Ramos (cell line): ENCODE results near the gene TBCD.
"Not testable (repeated sequence)": the region's sequence is repeated elsewhere in the genome, so short reads cannot be mapped to it uniquely, and the experiment has no call there.

ENCODE experiments used
- in situ Hi-C: fragments of 300-500 bp; cut with MboI; formaldehyde crosslinking; loops from one replicate; pipeline ENCODE4 v1.14.3; 2022; ENCODE audit warnings: low sequenced_read_pairs; ENCODE audit not compliant: unreplicated experiment

Gene TBCD

DNA sequence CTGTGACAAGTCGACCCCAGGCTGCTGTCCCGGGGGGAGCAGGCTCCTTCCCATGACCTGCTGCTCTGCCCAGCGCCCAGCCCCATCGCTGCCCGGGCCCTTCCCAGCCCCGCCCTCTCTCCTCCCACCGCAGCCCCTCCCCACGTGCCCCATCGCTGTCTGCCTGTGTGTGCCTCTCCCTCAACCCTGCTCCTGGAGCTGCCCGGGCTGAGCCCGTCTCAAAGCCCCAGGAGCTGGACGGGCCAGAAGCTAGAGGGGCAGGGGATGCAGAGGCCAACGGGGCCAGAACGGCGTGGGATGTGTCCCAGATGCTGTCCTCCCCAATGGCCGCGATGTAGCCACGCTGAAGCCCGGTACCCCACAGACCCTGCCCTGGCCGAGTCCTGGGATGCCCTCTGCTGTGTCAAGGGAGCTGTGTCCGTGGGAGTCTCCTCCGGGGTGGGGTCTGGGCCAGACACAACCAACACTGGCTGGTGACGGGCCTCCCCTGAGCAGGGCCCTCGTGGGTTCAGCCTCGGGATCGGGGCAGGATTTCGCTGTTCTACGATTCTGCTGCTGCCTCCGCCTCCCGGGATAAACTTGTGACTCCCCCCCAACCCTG lies 206.2 kb downstream of the TBCD start:
- in situ Hi-C loops, result no loop called here

DNA sequence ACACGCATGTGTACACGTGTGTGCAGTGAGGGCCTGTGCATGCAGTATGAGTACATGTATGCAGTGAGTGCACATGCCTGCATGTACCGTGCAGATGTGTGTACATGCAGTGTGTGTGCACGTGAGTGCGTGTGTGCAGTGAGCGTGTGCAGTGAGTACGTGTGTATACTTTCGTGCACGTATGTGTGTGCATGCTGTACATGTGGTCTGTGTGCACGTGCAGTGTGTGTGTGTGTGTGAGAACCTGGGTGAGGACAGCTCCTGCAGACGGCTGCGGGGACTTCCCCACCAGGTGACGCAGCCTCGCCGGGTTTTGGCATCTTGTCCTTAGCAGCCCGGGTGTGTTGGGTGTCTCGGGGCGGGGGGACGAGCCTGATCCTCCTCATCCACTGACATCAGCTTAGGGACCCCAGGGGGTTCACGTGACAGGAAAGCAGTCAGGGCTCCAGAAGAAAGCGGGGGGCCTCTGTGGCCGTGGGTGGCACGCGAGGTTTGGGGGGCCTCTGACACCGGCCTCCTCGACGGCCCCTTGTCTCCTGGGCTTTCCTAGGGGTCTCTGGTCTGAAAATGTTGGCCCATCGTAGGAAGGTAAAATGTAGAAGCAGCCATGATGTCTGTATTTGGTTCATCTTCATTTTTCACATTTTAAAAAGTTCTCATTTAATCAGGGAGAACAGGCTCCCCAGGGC lies 207.5 kb downstream of the TBCD start:
- in situ Hi-C loops, result no loop called here

DNA sequence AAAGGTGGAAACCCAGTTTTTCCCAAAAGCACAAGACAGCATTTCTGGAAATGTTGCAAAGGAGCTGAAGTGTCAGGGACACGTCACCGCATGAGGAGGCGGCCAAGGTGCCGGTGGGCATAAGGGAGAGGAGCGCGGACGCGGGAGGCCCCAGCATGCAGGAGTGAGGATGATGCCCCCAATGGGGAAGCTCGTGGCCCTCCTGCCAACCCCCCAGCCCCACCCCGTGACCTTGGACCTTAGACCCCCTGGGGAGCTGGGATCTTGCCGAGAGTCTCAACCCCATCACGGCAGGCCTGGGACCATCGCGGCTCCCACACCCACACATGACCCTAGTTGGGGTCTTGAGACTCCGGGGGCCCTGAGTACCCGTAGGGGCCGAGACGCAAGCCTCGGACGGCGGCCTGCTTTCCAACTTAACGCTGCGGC lies 208.1 kb downstream of the TBCD start:
- in situ Hi-C loops, result no loop called here

DNA sequence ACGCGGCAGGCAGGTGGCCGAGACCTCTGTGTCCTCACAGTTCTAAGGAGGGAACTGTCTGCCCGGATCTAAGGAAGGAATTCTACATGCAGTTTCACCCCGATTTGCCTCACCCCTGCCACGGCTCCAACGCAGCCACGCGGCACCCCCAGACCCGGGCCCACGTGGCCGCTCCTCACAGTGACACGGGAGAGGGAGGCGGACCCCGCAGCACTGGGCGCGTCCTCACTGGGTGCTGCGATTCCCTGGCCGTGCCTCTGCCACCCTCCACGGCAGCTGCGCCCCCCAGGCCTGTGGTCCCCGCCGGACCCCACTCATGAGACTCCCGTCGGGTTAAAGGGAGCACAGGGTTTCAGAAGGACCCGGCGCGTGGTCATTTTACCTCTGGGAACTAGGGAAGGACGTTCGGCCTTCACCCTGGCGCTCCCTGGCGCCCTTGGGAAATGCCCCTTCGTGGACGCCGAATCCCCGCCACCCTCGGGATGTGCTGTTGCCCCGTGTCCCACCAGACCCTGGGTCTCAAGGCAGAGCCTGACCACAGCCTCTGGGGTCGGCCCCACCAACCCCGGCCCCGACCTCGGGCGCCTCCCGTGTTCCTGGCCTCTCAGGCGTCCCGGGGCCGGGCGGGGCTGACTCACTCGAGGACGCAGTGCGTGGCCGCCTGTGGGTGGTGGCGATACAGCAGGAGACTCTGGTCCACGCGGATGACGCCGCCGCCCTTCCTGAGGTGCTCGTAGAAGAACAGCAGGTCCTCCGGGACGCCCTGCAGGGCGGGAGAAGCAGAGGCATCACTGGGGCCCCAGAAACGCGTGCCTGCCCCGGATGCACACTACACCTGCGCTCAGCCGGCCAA lies 208.8 kb downstream of the TBCD start:
- in situ Hi-C loops, result no loop called here

DNA sequence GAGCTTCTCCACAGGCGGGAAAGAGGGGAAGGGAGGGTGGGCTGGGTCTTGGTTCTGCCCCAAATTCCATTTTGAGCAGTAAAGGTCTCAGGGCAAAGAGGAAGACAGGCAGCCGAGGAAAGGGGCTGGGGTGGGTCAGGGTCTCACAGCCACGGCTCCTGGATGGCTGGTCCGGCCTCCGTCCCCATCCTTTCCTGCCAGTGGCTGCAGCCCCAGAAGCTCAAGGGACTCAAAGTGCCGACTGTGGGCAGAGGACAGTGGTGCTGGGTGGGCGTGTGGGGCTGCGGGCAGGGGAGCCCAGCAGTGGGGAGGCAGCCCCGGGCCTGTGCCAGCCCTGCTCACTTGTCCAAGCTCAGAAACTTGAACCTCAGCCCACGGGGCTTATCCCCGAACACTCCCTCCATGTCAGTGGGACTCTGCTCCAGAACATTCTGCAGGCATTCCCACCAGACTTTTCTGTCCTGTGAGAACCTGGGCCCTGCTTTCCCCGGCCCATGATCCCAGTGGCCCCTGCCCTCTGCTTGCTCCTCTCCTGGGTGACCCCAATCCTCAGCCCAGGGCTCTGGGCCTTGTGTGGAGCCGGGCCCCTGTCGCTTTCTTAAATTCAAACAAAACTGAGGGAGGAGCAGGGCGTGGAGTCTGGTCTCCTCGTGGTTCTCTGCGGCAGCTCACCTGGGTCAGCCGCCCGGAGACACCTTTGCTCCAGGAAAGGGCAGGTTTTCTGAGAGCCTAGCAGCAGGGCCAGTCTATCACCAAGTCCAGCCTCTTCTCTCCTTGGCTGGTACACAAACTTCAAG lies 209.7 kb downstream of the TBCD start:
- in situ Hi-C loops, result no loop called here

DNA sequence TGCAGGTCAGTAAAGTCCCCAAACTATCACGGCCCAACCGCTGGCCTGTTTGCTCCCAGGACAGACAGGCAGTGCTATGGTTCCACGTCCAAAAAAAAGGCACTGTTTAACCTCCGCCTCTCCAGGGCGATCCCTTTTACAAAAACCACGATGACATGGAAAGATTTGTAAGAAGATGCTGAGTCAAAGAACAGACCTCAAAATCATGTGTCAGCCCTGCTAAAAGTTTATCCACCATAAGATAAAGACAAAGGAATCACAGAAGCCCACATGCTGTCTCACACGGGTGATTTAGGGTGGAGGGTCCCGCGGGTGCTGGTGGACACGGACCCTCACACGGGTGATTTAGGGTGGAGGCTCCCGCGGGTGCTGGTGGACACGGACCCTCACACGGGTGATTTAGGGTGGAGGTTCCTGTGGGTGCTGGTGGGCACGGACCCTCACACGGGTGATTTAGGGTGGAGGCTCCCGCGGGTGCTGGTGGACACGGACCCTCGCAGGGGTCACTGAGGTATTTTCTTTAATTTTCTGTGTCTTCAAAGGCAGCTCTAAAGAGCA lies 210.4 kb downstream of the TBCD start:
- in situ Hi-C loops, result no loop called here

DNA sequence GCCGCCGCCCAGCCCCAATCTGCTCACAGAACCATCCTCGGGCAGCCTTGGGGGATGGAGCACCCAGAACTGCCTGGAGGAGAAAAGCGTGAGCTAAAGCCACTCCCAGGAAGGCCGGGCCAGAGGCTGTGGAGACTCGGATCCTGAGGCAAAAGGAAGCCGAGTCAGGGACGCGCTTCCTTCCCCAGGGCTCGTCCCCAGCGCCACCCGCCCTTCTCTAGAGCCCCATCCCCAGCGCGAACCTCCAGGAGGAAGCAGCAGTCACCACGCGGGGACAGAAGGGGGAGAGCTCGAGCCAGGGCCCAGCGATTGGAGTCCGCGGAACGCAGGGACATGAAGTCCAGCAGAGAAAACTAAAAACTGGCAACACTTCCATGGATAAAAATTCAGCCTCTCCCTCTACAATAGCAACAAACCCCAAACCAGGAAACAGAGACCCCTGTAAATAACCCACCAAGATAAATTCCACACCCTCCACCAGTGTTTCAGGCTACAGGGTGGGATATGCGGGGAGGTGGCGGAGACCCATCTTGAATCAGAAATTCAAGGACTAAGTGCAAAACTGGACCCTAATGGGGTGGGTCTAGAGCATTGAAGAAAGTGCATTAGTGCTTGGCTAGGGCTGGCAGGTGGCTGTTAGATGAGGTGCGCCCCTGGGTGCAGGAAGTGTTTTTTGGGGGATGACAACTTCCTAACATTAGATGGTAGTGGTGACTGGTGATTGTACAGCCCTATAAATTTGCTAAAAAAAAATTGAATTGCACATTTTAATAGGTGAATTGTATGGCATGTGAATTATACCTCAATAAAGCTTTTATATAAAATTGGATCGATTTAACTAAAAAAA lies 211.5 kb downstream of the TBCD start:
- in situ Hi-C loops, result no loop called here

DNA sequence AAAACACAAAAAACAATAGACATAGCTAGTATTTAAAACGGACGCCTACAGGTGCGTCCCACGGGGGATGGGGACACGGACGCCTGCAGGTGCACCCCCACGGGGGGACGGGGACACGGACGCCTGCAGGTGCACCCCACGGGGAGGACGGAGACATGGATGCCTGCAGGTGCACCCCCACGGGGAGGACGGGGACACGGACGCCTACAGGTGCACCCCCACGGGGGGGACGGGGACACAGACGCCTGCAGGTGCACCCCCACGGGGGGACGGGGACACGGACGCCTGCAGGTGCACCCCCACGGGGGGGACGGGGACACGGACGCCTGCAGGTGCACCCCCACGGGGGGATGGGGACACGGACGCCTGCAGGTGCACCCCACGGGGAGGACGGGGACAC lies 212.6 kb downstream of the TBCD start:
- in situ Hi-C loops, result not testable (repeated sequence)

DNA sequence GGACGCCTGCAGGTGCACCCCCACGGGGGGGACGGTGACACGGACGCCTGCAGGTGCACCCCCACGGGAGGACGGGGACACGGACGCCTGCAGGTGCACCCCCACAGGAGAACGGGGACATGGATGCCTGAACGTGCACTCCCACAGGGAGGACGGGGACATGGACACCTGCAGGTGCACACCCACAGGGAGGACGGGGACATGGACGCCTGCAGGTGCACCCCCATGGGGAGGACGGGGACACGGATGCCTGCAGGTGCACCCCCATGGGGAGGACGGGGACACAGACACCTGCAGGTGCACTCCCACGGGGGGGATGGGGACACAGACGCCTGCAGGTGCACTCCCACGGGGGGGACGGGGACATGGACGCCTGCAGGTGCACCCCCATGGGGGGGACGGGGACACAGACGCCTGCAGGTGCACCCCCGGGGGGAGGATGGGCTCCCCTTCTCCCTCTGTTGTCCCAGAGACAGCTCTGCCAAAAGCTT lies 213.0 kb downstream of the TBCD start:
- in situ Hi-C loops, result no loop called here

DNA sequence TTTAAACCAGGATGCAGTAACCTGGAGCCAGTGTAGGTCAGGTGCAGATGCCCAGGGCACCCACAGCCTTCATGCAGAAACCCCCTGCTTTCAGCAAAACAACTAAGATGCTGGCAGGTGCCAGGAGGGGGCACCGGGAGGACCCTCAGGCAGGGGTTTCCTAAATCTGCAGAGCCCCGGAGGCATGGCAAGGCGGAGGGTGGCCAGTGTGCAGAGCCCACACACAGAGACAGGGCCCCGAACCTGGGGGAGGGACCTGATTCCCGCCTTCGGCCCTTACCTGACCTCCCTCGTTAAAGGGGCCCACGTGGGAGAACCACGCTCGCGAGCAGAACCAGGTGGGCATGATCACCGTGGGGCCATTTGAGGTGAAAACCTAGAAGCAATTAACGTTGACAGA lies 213.5 kb downstream of the TBCD start:
- in situ Hi-C loops, result no loop called here

DNA sequence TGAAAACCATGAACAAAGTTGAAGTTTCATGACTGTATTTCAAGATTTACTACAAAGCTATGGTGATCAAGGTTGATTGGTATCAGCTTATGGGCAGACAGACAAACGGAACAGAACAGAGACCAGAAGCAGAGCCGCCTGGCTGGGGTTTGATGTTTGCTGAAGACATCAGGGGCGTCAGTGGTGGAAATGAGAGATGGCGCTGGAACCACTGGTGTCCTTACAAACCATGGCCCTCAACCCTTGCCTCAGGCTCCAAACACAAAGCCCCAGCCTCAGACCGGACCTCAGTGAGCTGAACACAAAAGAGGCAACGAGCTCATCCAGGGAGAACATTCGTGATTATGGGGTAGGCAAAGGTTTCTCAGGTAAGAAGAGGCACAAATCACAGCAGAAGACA lies 214.6 kb downstream of the TBCD start:
- in situ Hi-C loops, result no loop called here

DNA sequence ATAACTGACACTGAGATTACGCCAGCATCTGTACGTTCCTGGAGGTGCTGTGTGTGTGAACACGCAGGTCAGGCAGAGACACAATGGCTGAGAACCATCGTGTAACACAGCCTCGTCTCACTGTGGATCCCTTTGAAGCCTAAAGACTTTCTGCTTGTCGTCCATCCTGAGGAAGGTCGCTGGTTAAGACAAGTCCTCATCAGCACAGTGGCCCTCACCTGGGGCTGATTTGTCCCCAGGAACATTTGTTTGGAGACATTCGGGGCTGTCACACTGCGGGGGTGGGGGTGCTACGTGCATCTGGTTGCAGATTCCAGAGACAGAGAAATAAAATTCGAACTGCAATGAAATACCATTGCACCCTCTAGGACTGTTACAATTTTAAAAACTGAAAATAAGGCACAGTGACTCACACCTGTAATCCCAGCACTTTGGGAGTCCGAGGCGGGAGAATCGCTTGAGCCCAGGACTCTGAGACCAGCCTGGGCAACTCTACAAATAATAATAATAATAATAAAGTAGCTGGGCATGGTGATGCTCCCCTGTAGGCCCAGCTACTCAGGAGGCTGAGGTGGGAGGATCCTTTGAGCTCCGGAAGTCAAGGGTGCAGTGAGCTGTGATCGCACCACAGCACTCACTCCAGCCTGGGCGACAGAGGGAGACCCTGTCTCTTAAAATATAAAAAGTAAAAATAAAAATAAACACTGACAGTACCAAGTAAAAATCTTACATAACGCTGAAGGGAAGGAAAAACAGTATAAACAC lies 215.6 kb downstream of the TBCD start:
- in situ Hi-C loops, result no loop called here

DNA sequence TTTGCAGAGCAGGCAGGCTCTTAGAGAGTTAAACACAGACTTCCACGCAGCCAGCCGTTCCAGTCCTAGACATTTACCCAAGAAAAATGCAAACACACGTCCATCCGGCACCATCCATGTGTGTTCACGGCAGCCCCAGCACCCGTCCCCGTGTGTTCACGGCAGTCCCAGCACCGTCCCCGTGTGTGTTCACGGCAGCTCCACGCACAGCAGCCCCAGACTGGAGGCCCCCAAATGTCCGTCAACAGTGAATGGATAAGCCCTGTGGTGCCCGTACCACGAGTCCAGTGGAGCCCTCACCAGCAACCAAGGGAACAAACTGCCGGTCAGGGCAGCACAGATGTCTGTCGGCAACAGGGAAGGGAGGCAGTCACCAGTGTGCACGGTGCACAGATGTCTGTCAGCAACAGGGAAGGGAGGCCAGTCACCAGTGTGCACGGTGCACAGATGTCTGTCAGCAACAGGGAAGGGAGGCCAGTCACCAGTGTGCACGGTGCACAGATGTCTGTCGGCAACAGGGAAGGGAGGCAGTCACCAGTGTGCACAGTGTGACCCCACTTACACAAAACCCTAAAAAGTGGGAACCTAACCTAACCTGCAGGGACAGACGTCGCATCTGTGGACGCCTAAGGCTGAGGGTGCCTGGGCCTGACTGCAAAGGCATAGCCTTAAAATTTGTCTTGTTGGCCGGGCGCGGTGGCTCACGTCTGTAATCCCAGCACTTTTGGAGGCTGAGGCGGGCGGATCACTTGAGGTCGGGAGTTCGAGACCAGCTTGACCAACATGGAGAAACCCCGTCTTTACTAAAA lies 216.4 kb downstream of the TBCD start:
- in situ Hi-C loops, result not testable (repeated sequence)

DNA sequence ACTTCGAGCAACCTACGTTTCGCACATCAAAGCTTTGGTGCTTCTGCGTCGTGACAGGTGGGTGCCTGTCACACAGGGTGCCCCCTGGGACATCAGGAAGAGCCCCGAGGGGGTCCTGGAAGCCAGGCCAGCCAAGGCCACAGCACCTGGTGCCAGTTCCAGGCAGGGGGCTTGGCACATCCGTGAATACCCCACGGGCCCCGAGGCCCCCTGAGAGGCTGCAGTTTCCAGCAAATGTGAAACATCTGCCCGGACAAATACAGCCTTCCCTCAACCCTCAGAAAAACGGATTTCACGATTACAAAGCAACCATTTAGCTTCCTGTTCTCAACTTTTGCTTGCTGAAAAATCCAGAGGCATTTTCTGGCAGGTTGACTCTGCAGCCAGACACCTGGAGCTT lies 218.2 kb downstream of the TBCD start:
- in situ Hi-C loops, result no loop called here

DNA sequence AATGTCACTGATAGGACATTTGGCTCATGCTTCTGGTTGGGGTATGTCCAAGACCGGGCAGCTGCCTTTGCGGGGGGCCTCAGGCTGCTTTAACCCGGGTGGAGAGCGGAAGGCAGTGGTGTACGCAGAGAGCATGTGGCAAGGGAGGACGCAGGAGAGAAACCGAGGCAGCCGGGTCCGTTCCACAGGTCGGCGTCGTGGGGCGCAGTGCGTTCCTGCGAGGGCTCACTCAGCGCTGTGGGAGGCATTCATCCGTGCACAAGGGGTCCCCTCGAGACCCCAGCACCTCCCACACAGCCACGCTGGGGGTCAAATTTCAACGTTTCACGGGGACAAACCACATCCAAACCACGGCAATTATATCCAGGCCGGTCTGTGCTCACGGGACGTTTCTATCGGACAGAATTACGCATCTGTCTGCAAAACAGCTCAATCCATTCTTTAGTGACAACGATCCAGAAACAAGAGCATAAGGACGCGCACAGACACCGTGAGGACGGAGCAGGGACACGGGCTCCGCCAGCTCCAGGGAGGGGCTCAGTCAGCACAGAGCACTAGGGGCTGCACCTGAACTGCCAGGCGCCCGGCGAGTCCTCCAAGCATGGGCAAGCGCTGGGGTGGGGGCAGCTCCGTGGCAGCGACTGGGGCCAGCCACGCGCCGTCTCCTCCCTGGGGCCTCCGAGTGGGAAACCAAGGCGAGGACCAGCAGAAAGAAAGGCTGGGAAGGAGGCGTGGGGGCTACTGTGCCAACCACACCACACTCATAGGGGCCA lies 219.1 kb downstream of the TBCD start:
- in situ Hi-C loops, result no loop called here

DNA sequence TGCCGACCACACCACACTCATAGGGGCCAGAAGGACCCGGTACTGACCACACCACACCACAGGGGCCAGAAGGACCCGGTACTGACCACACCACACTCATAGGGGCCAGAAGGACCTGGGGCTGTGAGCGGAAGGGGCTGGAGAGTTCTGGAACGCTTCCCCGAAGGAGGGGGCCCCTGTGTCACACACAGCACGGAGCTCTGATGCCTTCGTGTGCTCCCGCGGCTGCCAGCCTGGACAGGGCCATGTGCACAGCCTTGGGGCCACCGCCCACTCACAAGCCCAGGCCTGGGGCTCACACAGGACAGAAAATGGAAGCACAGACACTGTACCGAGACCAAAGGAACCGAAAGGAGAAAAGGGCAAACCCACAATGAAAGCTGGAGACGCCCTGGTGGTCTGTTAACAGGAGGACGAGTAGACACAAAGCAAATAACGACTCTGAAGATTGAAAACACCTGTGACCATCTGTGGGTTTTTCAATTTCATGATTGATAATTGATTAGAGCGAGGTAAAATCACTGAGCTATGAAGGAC lies 221.0 kb downstream of the TBCD start:
- in situ Hi-C loops, result no loop called here
